ENCODE results near the gene JPT2. TPM values are rescaled to one million over a fixed set of nuclear protein-coding genes. Genes with fewer than 3 reads are reported as not detected.

Gene JPT2
- total and polyA plus RNA-seq, 2 experiments from 2014 or later = 9.2 to 52.0 TPM

GRCh38 chr16:1654505-1655268, 23.4 kb upstream of the JPT2 start:
- WGBS (ENCODE audit: low lambda C conversion rate, missing lambda C conversion rate) = 96% methylated on average over 32 of the region's 32 CpGs
- Histone ChIP-seq H3K36me3 (replicated peaks; ENCODE audit: insufficient read depth, low read depth) (no peaks in the 10 kb centered on the region), H3K79me2 (peaks cover 11% of the 10 kb centered on the region), H2AFZ (no peak overlapping the region), H3K27me3 (no peaks in the 10 kb centered on the region), H3K27ac (no peak overlapping the region), H3K9me3 (ENCODE audit: low read depth) (no peaks in the 10 kb centered on the region), H3K4me3 (no peak overlapping the region), H3K4me2 (no peak overlapping the region), H3K4me1 (ENCODE audit: insufficient read depth) (no peaks in the 10 kb centered on the region), H4K20me1 (ENCODE audit: insufficient read depth, poor library complexity, severe bottlenecking) (peaks cover 2% of the 10 kb centered on the region), H3K9me2 (replicated peaks; ENCODE audit: insufficient read depth) (no peaks in the 10 kb centered on the region)
- no peak for DNase-seq (ENCODE audit: low spot score)
- TF ChIP-seq EZH2 (IDR thresholded peaks at IDR 0.05; ENCODE audit: borderline replicate concordance) = no peak
- no peak for TF ChIP-seq CTCF (IDR thresholded peaks at IDR 0.05; ENCODE audit: poor library complexity)
- no peak for TF ChIP-seq EZH2phosphoT487 (IDR thresholded peaks at IDR 0.05; ENCODE audit: low read depth, severe bottlenecking, unreplicated experiment)

GRCh38 chr16:1655269-1655807, 22.7 kb upstream of the JPT2 start:
- Histone ChIP-seq H3K4me3 (no peak overlapping the region), H2AFZ (no peak overlapping the region), H3K4me1 (ENCODE audit: insufficient read depth) (no peaks in the 10 kb centered on the region), H3K27me3 (no peaks in the 10 kb centered on the region), H3K36me3 (replicated peaks; ENCODE audit: insufficient read depth, low read depth) (no peaks in the 10 kb centered on the region), H3K27ac (no peak overlapping the region), H3K9me2 (replicated peaks; ENCODE audit: insufficient read depth) (no peaks in the 10 kb centered on the region), H3K9me3 (ENCODE audit: low read depth) (no peaks in the 10 kb centered on the region), H3K4me2 (no peak overlapping the region), H3K79me2 (peaks cover 11% of the 10 kb centered on the region), H4K20me1 (ENCODE audit: insufficient read depth, poor library complexity, severe bottlenecking) (peaks cover 1% of the 10 kb centered on the region)
- no peak for DNase-seq (ENCODE audit: low spot score)
- TF ChIP-seq EZH2phosphoT487 (IDR thresholded peaks at IDR 0.05; ENCODE audit: low read depth, severe bottlenecking, unreplicated experiment) (no peak), EZH2 (IDR thresholded peaks at IDR 0.05; ENCODE audit: borderline replicate concordance) (no peak), CTCF (IDR thresholded peaks at IDR 0.05; ENCODE audit: poor library complexity) (no peak)
- 91% methylated on average over 16 of the region's 16 CpGs for WGBS (ENCODE audit: low lambda C conversion rate, missing lambda C conversion rate)

GRCh38 chr16:1655909-1656807, 21.9 kb upstream of the JPT2 start:
- WGBS (ENCODE audit: low lambda C conversion rate, missing lambda C conversion rate) = 97% methylated on average over 52 of the region's 52 CpGs
- H3K4me3 ChIP-seq = no peak overlapping the region
- no peaks in the 10 kb centered on the region for H3K4me1 ChIP-seq (ENCODE audit: insufficient read depth)
- H3K36me3 ChIP-seq (replicated peaks; ENCODE audit: insufficient read depth, low read depth) = no peaks in the 10 kb centered on the region
- H2AFZ ChIP-seq = no peak overlapping the region
- H3K4me2 ChIP-seq = no peak overlapping the region
- no peak for TF ChIP-seq EZH2 (IDR thresholded peaks at IDR 0.05; ENCODE audit: borderline replicate concordance)
- no peak for TF ChIP-seq CTCF (IDR thresholded peaks at IDR 0.05; ENCODE audit: poor library complexity)
- TF ChIP-seq EZH2phosphoT487 (IDR thresholded peaks at IDR 0.05; ENCODE audit: low read depth, severe bottlenecking, unreplicated experiment) = no peak
- no peaks in the 10 kb centered on the region for H3K27me3 ChIP-seq
- DNase-seq (ENCODE audit: low spot score) = no peak
- no peak overlapping the region for H3K27ac ChIP-seq
- no peaks in the 10 kb centered on the region for H3K9me3 ChIP-seq (ENCODE audit: low read depth)
- H4K20me1 ChIP-seq (ENCODE audit: insufficient read depth, poor library complexity, severe bottlenecking) = no peaks in the 10 kb centered on the region
- peaks cover 8% of the 10 kb centered on the region for H3K79me2 ChIP-seq
- no peaks in the 10 kb centered on the region for H3K9me2 ChIP-seq (replicated peaks; ENCODE audit: insufficient read depth)

Measured in hepatocyte (in vitro differentiated cells).